HG03558 (cell line): ENCODE results near the gene CXCL16.

Experiments used
- ATAC-seq: cut with Tn5 transposase; IDR thresholded peaks from one replicate; pipeline ENCODE4 v1.9.1; 2021; ENCODE audit warnings: moderate number of reproducible peaks; ENCODE audit not compliant: unreplicated experiment; ENCODE audit errors: extremely low read depth

The CXCL16 gene

GRCh38 chr17:4739122-4740024, at the start of gene CXCL16, which contains the start of gene ZMYND15:
CXCL16 (minus strand) TSS chr17:4739928; CDS start chr17:4739339, 589 bp downstream.
ZMYND15 (plus strand) TSS chr17:4739833; CDS start chr17:4740549, 716 bp downstream.
- no peak for ATAC-seq

DNA sequence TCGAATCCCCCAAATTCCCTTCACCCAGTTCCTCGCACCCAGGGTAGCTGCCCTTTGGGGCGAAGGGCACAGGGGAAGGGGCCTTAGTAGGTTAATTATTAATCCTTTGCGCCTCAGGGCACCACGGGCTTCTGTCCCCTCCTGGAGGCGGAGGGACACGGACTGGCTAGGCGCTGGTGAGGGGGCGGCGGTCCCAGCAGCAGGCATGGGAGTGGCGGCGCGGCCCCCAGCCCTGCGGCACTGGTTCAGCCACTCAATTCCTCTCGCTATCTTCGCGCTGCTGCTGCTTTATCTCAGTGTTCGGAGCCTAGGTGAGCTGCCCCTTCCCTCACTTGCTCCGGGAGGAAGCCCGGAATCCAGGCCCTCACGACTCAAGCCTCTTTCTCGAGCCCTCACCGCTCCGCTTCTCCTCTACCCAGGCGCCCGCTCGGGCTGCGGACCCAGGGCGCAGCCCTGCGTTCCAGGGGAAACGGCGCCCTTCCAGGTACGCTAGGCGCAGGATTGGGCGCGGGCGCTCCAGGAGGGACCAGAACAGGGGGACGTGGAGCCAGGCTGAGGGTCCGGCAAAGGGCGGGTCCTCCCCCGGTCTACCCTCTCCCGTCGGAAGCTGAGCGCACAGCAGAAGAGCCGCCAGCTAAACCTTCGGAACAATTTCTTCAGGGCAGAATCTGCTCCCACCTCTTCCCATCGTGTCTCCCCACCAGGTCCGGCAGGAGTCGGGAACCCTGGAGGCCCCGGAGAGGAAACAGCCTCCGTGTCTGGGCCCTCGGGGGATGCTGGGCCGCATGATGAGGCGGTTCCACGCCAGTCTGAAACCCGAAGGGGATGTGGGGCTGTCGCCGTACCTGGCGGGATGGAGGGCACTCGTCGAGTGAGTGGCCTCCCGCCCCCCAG, 49.3 kb upstream of the CXCL16 start, which contains the start of gene GLTPD2:
Gene GLTPD2, plus strand, starts transcription at position 158 of the 894 bp plus-strand sequence. Its CDS starts 48 bp downstream, at position 206.
- ATAC-seq: no peak

- ATAC-seq: no peak
Measured at GRCh38 chr17:4788159-4788806, 48.6 kb upstream of the CXCL16 start.

- ATAC-seq: no peak
Measured at GRCh38 chr17:4786516-4786915, 46.8 kb upstream of the CXCL16 start.

DNA sequence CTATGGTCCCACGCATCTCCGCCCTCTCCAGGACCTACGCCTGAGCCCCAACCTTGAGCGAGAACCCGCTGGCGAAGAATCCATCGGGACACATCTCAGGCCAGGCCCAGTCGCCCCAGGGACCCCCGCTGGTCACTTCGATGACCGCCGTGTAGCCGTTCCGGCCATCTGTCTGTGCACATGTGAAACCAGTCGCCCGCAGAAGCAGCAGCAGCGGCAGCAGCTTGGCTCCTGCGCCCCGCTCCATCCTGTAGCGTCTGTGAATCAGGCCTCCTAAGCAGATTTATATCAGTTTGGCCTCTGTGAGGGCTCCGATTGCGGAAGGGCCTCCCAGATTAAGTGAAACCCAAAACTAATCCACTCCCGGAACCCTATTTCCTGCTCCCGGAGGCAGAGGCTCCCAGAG, 46.4 kb upstream of the CXCL16 start, which contains the start of gene VMO1:
Gene VMO1, minus strand, starts transcription at position 259 of the 406 bp plus-strand sequence. Its CDS starts 12 bp downstream, at position 247.
- ATAC-seq: no peak

DNA sequence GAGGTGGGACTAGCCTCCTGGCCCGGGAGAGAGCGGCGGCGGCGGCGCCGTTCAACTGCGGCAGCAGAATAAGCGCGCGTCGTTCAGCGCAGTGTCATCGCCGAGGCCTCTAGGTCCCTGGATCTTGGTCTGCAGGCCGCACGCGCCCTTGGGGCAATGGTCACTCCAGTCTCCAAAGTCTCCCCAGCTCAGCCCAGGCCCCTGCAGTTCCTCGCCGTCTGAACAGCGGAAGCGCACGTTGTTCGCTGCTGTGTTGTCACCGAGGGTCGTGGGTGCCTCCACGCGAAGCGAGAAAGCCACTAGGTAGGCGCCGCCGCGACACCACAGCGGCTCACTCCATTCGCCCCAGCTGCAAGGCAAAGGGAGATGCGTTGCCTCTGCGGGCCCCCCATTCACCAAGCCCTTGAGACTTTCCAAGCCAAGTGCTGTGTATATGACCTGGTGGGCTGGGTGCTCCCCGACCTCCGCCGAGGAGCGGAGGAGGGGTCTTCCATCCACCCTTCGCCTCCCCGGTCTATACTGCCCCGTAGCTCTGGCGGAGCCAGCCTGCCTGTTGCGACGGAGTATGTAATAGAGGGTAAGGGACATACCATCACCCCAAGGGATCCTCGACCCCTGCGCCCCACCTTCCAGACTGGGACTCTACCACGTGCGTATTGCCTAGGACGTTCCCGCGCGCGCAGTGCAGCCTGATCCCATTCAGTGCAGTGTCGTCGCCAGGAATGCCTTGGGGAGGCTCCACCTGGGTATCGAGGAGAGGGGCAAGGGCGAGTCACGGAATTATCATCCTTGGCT, 45.8 kb upstream of the CXCL16 start:
- no peak for ATAC-seq

- ATAC-seq: no peak
Measured at GRCh38 chr17:4782652-4783051, 42.9 kb upstream of the CXCL16 start.

DNA sequence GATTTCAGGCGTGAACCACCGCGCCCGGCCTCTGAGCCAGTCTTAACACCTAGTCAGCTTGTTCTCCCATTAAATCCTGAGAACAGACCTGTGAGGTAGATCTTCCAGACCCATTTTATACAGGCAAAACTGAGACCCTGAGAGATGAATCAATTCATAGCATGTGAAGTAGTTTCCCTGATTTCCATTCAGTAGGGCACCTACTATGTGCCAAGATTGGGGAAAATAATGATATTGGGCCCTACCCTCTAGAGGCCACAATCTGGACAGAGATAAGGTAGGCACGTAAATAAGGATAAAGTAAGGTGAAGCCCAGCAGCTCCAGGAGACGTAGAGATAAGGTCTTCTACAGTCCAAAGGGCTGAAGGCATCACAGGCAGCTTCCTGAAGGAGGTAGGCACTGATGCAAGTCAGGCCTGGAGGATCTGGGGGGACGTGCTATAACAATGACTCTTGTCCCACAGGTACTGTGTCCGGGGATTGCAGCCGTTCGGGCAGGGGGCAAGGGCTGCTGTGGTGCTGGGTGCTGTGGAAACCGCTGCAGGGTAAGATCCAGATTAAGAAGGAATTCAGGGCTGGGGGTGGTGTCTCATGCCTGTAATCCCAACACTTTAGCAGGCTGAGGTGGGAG, 40.7 kb upstream of the CXCL16 start:
- no peak for ATAC-seq

DNA sequence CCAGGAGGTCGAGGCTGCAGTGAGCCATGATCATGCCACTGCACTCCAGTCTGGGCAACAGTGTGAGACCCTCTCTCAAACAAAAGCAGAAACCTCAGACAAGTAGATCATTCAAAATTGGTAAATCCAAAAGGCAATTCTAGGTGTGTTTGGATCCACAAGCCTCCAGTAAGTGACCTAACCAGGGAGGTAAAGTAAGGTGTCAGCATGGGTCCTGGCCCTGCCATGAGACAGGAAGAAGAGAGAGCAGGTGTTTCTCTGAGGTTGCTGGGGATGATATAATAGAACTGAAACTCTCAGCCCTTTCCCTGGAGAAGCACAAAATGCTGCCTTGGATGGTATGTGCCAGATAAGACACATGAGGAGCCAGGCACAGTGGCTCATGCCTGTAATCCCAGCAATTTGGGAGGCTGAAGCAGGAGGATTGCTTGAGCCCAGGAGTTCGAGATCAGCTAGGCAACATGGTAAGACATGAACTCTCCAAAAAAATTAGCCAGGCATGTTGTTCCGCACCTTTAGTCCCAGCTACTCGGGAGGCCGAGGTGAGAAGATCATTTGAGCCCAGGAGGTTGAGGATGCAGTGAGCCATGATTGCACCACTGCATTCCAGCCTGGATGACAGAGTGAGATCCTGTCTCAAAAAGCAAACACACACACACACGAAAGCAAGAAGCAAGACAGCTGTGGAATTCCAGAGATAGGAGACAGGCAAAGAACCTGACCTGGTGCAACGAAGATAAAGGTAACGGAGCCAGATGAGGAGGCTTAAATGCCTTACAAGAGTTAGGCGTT, 38.4 kb upstream of the CXCL16 start:
- ATAC-seq: no peak

DNA sequence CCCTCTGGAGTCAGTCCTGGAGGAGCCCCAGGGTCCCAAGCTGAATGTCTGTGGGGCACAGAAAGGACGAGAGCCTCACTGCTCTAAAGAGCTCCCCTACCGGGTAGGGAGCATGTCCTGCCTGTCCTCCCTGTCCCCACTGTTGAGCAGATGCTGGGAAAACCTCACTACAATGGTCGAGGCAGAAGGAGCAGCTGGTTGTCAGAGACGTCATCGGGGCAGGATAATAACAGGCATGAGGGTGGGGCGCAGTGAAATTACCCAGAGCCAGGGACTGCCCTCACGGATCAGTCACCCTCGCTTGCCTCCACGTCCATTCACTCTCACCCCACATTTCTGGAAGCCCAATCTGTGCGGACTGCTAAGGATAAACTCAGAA, 32.5 kb upstream of the CXCL16 start:
- no peak for ATAC-seq

DNA sequence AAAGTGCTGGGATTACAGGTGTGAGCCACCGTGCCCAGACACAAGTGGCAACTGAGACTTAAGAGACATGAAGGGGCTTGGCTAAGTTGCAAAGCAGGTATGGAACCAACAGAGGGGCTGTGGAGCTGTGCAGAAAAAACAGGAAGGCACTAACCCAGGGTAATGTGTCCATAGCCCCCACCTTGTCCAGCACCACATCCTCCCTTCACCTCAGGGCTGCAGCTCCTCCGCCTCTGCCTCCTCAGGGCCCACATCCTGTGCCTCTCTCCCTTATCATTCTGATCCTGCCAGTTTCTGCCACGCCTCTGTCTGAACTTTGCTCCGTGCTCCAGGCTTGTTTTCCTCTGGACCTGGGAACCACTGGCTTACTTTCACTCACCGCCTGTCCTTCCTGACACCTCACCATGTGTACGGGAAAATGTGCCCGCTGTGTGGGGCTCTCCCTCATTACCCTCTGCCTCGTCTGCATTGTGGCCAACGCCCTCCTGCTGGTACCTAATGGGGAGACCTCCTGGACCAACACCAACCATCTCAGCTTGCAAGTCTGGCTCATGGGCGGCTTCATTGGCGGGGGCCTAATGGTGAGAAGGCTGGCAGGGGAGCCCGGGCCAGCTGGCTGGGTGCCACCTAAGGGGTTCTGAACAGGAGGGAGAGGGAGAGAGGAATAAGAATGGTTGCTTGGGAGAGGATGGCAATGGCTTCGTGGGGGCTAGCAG, 31.9 kb upstream of the CXCL16 start, which contains the start of gene TM4SF5:
Gene TM4SF5, plus strand, starts transcription at position 368 of the 716 bp plus-strand sequence. Its CDS starts 37 bp downstream, at position 405.
- ATAC-seq: no peak

DNA sequence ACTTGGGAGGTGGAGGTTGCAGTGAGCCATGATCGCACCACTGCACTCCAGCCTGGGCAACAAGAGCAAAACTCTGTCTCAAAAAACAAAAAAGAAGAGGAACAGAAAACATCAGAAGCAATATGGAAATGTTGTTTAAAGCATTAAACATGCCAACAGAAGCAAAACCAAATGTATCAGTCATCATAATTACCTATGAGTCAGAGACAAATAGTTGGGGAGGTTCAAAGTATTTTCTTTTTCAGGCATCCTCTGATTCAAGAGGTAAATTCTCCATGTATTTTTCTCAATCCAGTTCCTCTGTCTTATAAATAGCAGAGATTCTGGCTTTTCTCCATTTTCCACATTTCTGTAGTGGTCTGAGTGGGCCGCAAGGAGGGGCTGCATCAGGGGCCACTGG, 29.9 kb upstream of the CXCL16 start:
- no peak for ATAC-seq

DNA sequence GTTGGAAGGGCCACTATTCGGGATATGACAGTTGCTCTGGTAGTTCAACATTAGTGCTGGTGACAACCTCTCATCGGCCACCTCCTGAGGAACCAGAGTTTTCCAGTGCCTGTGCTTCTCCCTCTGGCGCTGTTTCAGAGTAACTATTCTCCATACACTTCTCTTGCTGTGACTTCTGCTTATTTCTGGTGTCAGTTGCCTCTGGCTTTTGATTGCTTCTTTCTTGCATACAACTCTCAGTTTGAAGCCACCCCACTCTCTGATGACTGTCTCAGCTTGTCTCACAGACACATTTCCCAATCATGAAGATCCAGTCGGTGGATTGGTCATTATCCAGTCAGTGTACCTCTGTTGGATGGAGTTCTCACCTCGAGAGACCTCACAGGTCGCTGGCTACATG, 28.6 kb upstream of the CXCL16 start:
- no peak for ATAC-seq

GRCh38 chr17:4766723-4767122, 27.0 kb upstream of the CXCL16 start:
- ATAC-seq: no peak

GRCh38 chr17:4766201-4766600, 26.5 kb upstream of the CXCL16 start:
- ATAC-seq: no peak

DNA sequence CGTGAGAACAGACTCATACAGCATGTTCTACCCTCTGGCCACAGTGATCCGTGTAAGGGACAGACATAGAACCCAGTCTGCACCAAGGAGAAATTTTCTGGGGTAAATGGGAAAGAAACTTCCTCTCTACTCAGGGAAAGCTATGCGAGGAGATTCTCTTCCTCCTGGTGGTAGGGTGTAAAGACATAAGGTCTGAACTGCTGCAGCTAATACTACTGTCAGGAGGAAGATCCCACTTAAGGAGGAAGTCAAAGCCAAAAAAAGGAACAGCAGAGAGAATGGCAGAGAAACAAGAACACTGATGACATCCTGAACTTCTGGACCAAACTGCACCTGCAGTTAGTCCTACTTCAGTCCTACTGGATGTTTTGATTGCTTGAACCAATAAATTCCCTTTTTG, 24.9 kb upstream of the CXCL16 start:
- ATAC-seq: no peak

GRCh38 chr17:4759776-4760236, 20.1 kb upstream of the CXCL16 start:
- ATAC-seq: no peak
